ENCODE measurements around the gene CD96. TPM values are rescaled to one million over a fixed set of nuclear protein-coding genes. Genes with fewer than 3 reads are reported as not detected.

CD96 gene
- total RNA-seq, 1 donor from 2014 or later = 0.61 TPM

- Histone ChIP-seq H3K79me2 (ENCODE audit: insufficient read depth, low read length) (no peaks in the 10 kb centered on the region), H3K9ac (ENCODE audit: low read length) (no peak overlapping the region), H3K9me3 (ENCODE audit: insufficient read depth, low read depth, low read length) (peaks cover 7% of the 10 kb centered on the region), H3K36me3 (ENCODE audit: insufficient read depth, low read length) (no peaks in the 10 kb centered on the region), H4K20me1 (ENCODE audit: insufficient read depth, low read length) (no peaks in the 10 kb centered on the region), H3K27me3 (ENCODE audit: insufficient read depth, low read length) (no peaks in the 10 kb centered on the region), H3K4me1 (ENCODE audit: insufficient read depth, low read length) (no peaks in the 10 kb centered on the region), H3K4me2 (ENCODE audit: low read length) (no peak overlapping the region), H2AFZ (ENCODE audit: low read depth, low read length) (no peak overlapping the region), H3K27ac (ENCODE audit: low read depth, low read length) (no peak overlapping the region), H3K4me3 (ENCODE audit: insufficient read depth, low read depth, low read length) (no peak overlapping the region)
- H3K36me3 Mint-ChIP-seq (ENCODE audit: low read depth, unreplicated experiment) = peaks cover 1% of the 10 kb centered on the region
- H3K9me3 Mint-ChIP-seq (ENCODE audit: unreplicated experiment) = no peaks in the 10 kb centered on the region
- FAIRE-seq (no peak), DNase-seq (ENCODE audit: low read depth) (no peak)
- no peaks in the 10 kb centered on the region for H3K27me3 Mint-ChIP-seq (ENCODE audit: low read depth, unreplicated experiment)
- peaks cover 4% of the 10 kb centered on the region for H3K4me1 Mint-ChIP-seq (ENCODE audit: low read depth, unreplicated experiment)
- TF ChIP-seq EZH2 (IDR thresholded peaks at IDR 0.05; ENCODE audit: insufficient read depth, low read length) = no peak
- TF ChIP-seq, protein P1, sequence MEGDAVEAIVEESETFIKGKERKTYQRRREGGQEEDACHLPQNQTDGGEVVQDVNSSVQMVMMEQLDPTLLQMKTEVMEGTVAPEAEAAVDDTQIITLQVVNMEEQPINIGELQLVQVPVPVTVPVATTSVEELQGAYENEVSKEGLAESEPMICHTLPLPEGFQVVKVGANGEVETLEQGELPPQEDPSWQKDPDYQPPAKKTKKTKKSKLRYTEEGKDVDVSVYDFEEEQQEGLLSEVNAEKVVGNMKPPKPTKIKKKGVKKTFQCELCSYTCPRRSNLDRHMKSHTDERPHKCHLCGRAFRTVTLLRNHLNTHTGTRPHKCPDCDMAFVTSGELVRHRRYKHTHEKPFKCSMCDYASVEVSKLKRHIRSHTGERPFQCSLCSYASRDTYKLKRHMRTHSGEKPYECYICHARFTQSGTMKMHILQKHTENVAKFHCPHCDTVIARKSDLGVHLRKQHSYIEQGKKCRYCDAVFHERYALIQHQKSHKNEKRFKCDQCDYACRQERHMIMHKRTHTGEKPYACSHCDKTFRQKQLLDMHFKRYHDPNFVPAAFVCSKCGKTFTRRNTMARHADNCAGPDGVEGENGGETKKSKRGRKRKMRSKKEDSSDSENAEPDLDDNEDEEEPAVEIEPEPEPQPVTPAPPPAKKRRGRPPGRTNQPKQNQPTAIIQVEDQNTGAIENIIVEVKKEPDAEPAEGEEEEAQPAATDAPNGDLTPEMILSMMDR (IDR thresholded peaks at IDR 0.05; ENCODE audit: insufficient read depth, low read depth, low read length) = no peak
- H3K4me3 Mint-ChIP-seq (ENCODE audit: unreplicated experiment) = no peak overlapping the region
- no peak overlapping the region for H3K27ac Mint-ChIP-seq (ENCODE audit: unreplicated experiment)
These were observed 75.4 kb downstream of the CD96 start for GRCh38 chr3:111617406-111617805.

GRCh38 chr3:111617912-111618601, 76.1 kb downstream of the CD96 start:
- Histone ChIP-seq H3K79me2 (ENCODE audit: insufficient read depth, low read length) (no peaks in the 10 kb centered on the region), H2AFZ (ENCODE audit: low read depth, low read length) (no peak overlapping the region), H3K9me3 (ENCODE audit: insufficient read depth, low read depth, low read length) (peaks cover 7% of the 10 kb centered on the region), H3K9ac (ENCODE audit: low read length) (no peak overlapping the region), H3K4me3 (ENCODE audit: insufficient read depth, low read depth, low read length) (no peak overlapping the region), H3K4me2 (ENCODE audit: low read length) (no peak overlapping the region), H4K20me1 (ENCODE audit: insufficient read depth, low read length) (no peaks in the 10 kb centered on the region), H3K36me3 (ENCODE audit: insufficient read depth, low read length) (no peaks in the 10 kb centered on the region), H3K27me3 (ENCODE audit: insufficient read depth, low read length) (no peaks in the 10 kb centered on the region), H3K27ac (ENCODE audit: low read depth, low read length) (no peak overlapping the region), H3K4me1 (ENCODE audit: insufficient read depth, low read length) (no peaks in the 10 kb centered on the region)
- H3K36me3 Mint-ChIP-seq (ENCODE audit: low read depth, unreplicated experiment) = peaks cover 1% of the 10 kb centered on the region
- no peak overlapping the region for H3K27ac Mint-ChIP-seq (ENCODE audit: unreplicated experiment)
- H3K9me3 Mint-ChIP-seq (ENCODE audit: unreplicated experiment) = no peaks in the 10 kb centered on the region
- FAIRE-seq = no peak
- no peak overlapping the region for H3K4me3 Mint-ChIP-seq (ENCODE audit: unreplicated experiment)
- TF ChIP-seq, protein P1 (IDR thresholded peaks at IDR 0.05; ENCODE audit: insufficient read depth, low read depth, low read length) = no peak
- TF ChIP-seq EZH2 (IDR thresholded peaks at IDR 0.05; ENCODE audit: insufficient read depth, low read length) = no peak
- DNase-seq (ENCODE audit: low read depth) = no peak
- H3K4me1 Mint-ChIP-seq (ENCODE audit: low read depth, unreplicated experiment) = peaks cover 4% of the 10 kb centered on the region
- H3K27me3 Mint-ChIP-seq (ENCODE audit: low read depth, unreplicated experiment) = no peaks in the 10 kb centered on the region

DNA sequence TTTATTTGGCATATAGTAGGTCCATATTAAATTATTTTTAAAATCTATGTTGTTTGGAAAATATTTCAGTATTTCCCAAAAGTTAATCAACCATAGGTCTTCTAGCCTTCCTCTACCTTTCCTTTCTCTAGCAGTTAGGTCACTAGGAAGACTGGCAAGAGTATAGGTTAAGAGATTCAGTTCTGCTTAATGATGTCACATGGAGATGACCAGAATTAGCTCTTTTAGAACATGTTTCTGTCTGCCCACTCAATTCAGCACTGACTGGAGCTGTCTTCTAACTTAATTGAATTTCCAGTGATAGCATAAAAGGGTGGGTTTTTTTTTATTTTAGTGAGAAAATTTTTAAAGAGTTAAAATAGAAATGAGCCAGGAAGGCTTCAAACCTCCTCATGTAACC, 76.9 kb downstream of the CD96 start:
- no peaks in the 10 kb centered on the region for H3K27me3 ChIP-seq (ENCODE audit: insufficient read depth, low read length)
- peaks cover 4% of the 10 kb centered on the region for H3K4me1 Mint-ChIP-seq (ENCODE audit: low read depth, unreplicated experiment)
- H3K36me3 Mint-ChIP-seq (ENCODE audit: low read depth, unreplicated experiment) = peaks cover 1% of the 10 kb centered on the region
- H3K27me3 Mint-ChIP-seq (ENCODE audit: low read depth, unreplicated experiment) = no peaks in the 10 kb centered on the region
- no peaks in the 10 kb centered on the region for H3K9me3 Mint-ChIP-seq (ENCODE audit: unreplicated experiment)
- H3K79me2 ChIP-seq (ENCODE audit: insufficient read depth, low read length) = no peaks in the 10 kb centered on the region
- TF ChIP-seq, protein P1 (IDR thresholded peaks at IDR 0.05; ENCODE audit: insufficient read depth, low read depth, low read length) = no peak
- no peak for TF ChIP-seq EZH2 (IDR thresholded peaks at IDR 0.05; ENCODE audit: insufficient read depth, low read length)
- H3K27ac Mint-ChIP-seq (ENCODE audit: unreplicated experiment) = no peak overlapping the region
- no peak overlapping the region for H3K27ac ChIP-seq (ENCODE audit: low read depth, low read length)
- H3K4me3 Mint-ChIP-seq (ENCODE audit: unreplicated experiment) = no peak overlapping the region
- H4K20me1 ChIP-seq (ENCODE audit: insufficient read depth, low read length) = no peaks in the 10 kb centered on the region
- no peak overlapping the region for H3K4me3 ChIP-seq (ENCODE audit: insufficient read depth, low read depth, low read length)
- H3K36me3 ChIP-seq (ENCODE audit: insufficient read depth, low read length) = no peaks in the 10 kb centered on the region
- DNase-seq (ENCODE audit: low read depth) (no peak), FAIRE-seq (no peak)
- no peak overlapping the region for H3K9ac ChIP-seq (ENCODE audit: low read length)
- peaks cover 7% of the 10 kb centered on the region for H3K9me3 ChIP-seq (ENCODE audit: insufficient read depth, low read depth, low read length)
- H3K4me2 ChIP-seq (ENCODE audit: low read length) = no peak overlapping the region
- no peak overlapping the region for H2AFZ ChIP-seq (ENCODE audit: low read depth, low read length)
- no peaks in the 10 kb centered on the region for H3K4me1 ChIP-seq (ENCODE audit: insufficient read depth, low read length)
